8988T (cell line): ENCODE results near the gene CENPW.

ENCODE experiments used
- DNase-seq: peaks from one replicate; pipeline ENCODE4 v3.0.0; 2011

CENPW gene

DNA sequence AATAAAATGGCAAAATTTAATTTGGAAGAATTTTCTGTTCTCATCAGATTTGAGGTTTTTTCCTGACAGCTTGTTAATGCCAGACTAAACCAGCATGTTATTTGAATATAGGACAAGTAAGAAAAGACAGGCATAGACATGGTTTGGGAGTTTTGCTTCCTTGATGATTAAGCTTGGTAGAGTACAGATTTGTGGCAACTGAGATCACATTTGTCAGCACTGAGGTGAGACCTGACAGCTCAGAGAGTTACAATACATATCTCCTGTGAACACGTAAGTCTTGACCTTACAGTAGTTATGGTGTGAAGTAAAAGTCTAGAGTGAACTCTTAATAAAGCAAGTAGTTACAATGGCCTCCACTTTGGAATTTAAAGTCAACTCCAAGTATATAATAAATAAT, 34.5 kb downstream of the CENPW start:
- DNase-seq, result no peak

DNA sequence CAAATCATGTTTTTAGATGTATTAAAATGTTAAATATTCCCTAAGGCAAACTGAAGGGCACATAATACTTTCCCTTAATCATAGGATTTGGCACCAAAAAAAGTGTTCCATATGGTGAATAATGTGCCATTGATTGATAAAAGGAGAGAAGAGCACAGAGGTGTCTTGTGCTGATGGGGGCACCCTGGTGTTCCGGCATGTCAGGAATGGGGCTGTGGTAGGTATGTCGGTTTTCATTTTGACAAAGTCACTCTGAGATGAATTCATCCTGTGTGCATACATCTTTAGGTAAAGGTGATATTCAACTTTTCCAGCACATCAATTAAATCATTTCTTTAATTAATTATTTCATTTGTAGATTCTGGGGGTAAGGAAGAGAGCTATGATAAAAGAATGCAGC, 36.8 kb downstream of the CENPW start:
- no peak for DNase-seq

DNA sequence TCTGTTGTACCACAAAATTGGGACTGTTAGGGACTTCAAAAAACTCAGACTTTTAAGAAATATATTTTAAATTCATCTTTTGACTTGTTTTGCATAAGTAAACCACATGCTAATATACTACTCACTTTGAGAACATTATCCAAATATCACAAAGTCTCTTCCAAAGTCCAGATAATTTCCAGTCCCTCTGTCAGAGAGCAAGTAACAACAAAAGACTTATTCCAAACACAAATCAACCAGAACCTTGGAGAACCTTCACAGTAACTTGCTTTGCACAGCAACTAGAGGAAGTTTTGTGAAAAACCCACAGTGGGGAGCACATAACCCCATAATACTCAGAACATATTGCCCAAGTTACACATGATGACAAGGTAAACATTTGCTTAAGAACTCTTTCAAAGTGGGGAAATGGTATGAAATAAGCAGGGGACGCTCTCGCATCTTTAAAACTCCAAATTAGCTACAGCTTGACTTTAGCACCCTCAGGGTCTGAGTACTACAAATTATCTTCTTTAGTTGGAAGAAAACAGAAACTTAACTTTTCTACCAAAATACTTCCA, 37.8 kb downstream of the CENPW start:
- no peak for DNase-seq

DNA sequence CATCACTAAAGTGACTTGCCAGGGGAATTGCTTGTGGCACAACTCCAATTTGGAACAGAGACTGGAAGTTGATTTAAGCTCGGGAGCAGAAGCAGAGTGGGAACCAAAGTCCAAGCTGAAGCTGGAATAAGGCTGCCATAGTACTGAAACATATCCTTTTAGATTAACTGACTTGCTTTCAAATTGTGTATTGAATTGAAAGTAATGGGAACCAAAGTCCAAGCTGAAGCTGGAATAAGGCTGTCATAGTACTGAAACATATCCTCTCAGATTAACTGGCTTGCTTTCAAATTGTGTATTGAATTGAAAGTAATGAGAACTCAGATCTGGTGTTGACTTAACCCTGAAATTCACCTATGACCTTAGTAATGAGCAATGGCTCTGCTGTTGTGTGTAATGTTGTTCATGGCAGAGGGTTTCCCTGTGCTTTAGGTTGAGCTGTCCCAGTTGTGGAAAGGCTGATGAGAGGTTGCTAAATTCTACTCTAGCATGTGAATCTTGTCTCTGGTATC, 40.2 kb downstream of the CENPW start:
- no peak for DNase-seq

DNA sequence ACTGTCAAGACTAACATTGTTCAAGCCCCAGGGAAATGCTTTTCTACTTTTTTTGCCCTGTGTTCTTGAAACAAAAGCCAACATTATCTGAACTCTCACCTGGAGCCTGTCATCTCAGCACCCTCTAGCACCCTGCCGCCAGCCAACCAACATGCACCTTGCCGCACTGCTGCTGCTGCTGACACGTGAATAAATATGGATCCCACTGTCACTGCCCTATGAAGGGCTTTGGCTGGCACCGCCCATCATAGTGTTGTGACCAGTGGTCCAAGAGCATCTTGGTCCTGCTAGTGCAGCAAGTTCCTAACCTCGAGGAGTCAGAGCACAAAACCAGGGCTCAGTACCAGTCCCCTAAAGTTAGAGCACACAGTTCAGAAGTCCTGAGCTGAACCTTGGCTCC, 41.6 kb downstream of the CENPW start:
- no peak for DNase-seq

DNA sequence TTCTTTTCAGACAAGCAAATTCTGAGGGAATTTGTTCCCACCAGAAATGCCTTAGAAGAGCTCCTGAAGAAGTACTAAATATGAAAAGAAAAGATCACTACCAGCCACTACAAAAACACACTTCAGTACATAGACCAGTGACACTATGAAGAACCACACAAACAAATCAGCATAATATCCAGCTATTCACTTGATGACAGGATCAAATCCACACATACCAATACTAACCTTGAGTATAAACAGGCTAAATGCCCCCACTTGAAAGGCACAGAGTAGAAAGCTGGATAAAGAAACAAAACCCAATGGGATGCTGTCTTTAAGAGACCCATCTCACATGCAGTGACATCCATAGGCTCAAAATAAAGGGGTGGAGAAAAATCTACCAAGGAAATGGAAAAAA, 43.3 kb downstream of the CENPW start:
- no peak for DNase-seq

DNA sequence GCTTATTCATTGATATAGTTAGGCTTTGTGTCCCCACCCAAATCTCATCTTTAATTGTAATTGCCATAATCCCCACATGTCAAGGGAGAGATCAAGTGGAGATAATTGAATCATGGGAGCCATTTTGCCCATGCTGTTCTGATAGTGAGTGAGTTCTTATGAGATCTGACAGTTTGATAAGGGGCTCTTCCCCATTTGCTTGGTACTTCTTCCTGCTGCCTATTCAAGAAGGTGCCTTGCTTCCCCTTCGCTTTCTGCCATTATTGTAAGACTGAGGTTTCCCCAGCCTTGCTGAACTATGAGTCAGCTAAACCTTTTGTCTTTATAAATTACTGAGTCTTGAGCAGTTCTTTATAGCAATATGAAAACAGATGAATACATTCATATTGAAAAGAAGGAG, 45.6 kb downstream of the CENPW start:
- no peak for DNase-seq

DNA sequence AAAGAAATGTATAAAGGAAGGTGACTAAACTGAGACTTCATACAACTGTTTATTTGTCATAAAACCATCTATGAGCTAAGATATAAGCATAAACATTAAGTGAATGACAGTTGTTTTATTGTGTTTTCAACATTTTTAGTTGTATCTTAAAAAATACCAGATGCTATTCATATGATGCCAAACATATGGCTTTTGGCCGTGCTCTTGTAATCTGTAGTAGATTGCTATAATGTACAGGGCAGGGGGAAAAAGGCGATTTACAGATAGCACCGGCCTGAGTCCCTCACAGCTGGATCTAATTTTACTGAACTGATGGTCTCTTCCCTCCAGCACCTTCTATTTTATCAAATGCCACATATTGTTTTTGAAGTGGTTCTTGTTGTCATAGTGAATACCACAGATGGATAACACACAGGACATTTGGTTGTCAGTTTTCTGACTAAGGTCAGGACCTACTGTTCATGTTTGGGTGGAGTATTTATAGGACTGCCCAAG, 48.2 kb downstream of the CENPW start:
- no peak for DNase-seq

DNA sequence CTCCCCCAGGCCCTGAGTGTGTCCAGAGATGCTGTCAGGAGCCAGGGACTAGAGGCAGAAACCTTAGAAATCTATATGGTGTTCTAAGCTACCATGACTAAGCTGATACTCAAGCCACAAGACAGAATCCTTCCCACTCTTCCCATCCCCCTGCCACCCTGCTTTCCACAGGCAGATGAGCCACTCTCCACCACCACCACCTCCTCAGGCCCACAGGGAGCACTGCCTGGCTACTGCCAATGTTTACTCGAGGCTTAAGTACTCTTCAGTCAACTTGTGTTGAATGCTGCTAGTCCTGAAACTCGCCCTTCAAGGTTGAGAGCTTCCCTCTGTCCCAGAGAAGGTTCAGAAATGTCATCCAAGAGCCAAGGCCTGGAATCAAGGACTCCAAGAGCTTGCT, 56.2 kb downstream of the CENPW start:
- DNase-seq, result no peak
